K562 (cell line): ENCODE data around the gene SPATA32. TPM values are rescaled to one million over a fixed set of nuclear protein-coding genes. Genes with fewer than 3 reads are reported as not detected.

Experiments
- CHD4 ChIP-seq: fragments of 200-600 bp; sonication (generic); IDR thresholded peaks from 3 replicates; pipeline ENCODE4 v1.6.1; 2012; ENCODE audit warnings: low read depth, mild to moderate bottlenecking, mixed read lengths, low read length, inconsistent platforms; ENCODE audit not compliant: insufficient read depth, insufficient replicate concordance, poor library complexity, severe bottlenecking
- CSDE1 ChIP-seq, 2 experiments: fragments of 450-650 bp; IDR thresholded peaks; 2 replicates each; pipeline ENCODE4 v1.6.1; 2016; ENCODE audit warnings: mild to moderate bottlenecking in 1 of 2
- ELF1 ChIP-seq: fragments of 200-800 bp; sonication (Bioruptor generic); IDR thresholded peaks from 2 replicates; pipeline ENCODE4 v1.6.1; 2016; ENCODE audit warnings: missing genetic modification characterization, missing compliant biosample characterization
- EP400 ChIP-seq: fragments of 450-650 bp; IDR thresholded peaks from 2 replicates; pipeline ENCODE4 v1.6.1; 2017; ENCODE audit warnings: antibody characterized with exemption, mild to moderate bottlenecking, moderate library complexity
- ETV1 ChIP-seq: fragments of 450-650 bp; conservative IDR thresholded peaks from 2 replicates; pipeline ENCODE4 v1.6.1; 2016; ENCODE audit warnings: missing genetic modification characterization, control low read depth, low read depth, missing compliant biosample characterization
- KAT2B ChIP-seq: IDR thresholded peaks from one replicate; pipeline ENCODE4 v1.6.1; 2012; ENCODE audit warnings: low read depth, mild to moderate bottlenecking, control low read depth, inconsistent platforms, low read length, moderate library complexity
- NFE2L1 ChIP-seq: fragments of 450-650 bp; IDR thresholded peaks from 2 replicates; pipeline ENCODE4 v1.6.1; 2016; ENCODE audit warnings: missing genetic modification characterization, low read depth, mild to moderate bottlenecking, missing compliant biosample characterization, moderate library complexity, borderline replicate concordance
- POLR2B ChIP-seq: fragments of 450-650 bp; IDR thresholded peaks from 2 replicates; pipeline ENCODE4 v1.6.1; 2018; ENCODE audit warnings: low read depth; ENCODE audit not compliant: partially characterized antibody
- POLR3G ChIP-seq: IDR thresholded peaks from 2 replicates; pipeline ENCODE4 v1.6.1; 2011; ENCODE audit not compliant: insufficient read length, insufficient replicate concordance; ENCODE audit errors: extremely low read depth
- PYGO2 ChIP-seq: fragments of 450-650 bp; IDR thresholded peaks from 2 replicates; pipeline ENCODE4 v1.6.1; 2016; ENCODE audit warnings: mild to moderate bottlenecking, missing genetic modification characterization, moderate library complexity, missing compliant biosample characterization
- RFX5 ChIP-seq: IDR thresholded peaks from 2 replicates; pipeline ENCODE4 v1.6.1; 2011; ENCODE audit warnings: low read depth, mild to moderate bottlenecking, improper control_type of control experiment, low read length
- STAT6 ChIP-seq: sonication (generic); formaldehyde crosslinking; IDR thresholded peaks from 2 replicates; pipeline ENCODE4 v1.8.1; 2023; ENCODE audit warnings: mild to moderate bottlenecking, missing genetic modification reagents
- TAF9B ChIP-seq: fragments of 450-650 bp; IDR thresholded peaks from 2 replicates; pipeline ENCODE4 v1.6.1; 2018; ENCODE audit warnings: mild to moderate bottlenecking; ENCODE audit not compliant: partially characterized antibody
- TCFL5 ChIP-seq: fragments of 250-450 bp; sonication (Bioruptor Pico); conservative IDR thresholded peaks from 2 replicates; pipeline ENCODE4 v1.6.1; 2021; ENCODE audit warnings: mild to moderate bottlenecking, moderate library complexity, matching md5 sums
- ZBTB43 ChIP-seq: sonication (generic); formaldehyde crosslinking; IDR thresholded peaks from 2 replicates; pipeline ENCODE4 v1.8.0; 2023; ENCODE audit warnings: mild to moderate bottlenecking, missing genetic modification reagents
- ZNF12 ChIP-seq: sonication (generic); formaldehyde crosslinking; IDR thresholded peaks from 2 replicates; pipeline ENCODE4 v1.4.0; 2020; ENCODE audit warnings: mild to moderate bottlenecking, missing genetic modification reagents
- ZNF23 ChIP-seq: fragments of 250-450 bp; sonication (Bioruptor Pico); IDR thresholded peaks from 2 replicates; pipeline ENCODE4 v1.4.0; 2020; ENCODE audit warnings: mild to moderate bottlenecking
- ZNF384 ChIP-seq: IDR thresholded peaks from 2 replicates; pipeline ENCODE4 v1.6.1; 2012; ENCODE audit warnings: low read depth, low read length, improper control_type of control experiment
- polyA plus RNA-seq, 8 experiments: library from polyadenylated mRNA; depleted of rRNA in 4 of 8; stranded (reverse) in 5 of 8; unstranded in 3 of 8; fragments of >200 nt; fragmentation: Nextera tagmentation in 2 of 8; fragmentation: Illumina TruSeq in 1 of 8; extraction: Ambion mirVana in 2 of 8; extraction: Trizol in 1 of 8; gene quantifications; 2 replicates each; pipeline versions ENCODE4 v1.2.1 to v1.2.3, GENCODE V29; 2011 to 2014; ENCODE audit warnings: inconsistent platforms in 1 of 8, missing spikeins in 1 of 8
- total RNA-seq, 7 experiments: library from RNA; depleted of rRNA in 6 of 7; stranded (reverse); fragments of >200 nt in 6 of 7; fragmentation: Illumina TruSeq in 2 of 7; extraction: Trizol in 2 of 7; gene quantifications; 2 replicates each; pipeline versions ENCODE4 v1.2.1 to v1.2.3, GENCODE V29; 2011 to 2021; ENCODE audit warnings: low replicate concordance in 1 of 7
- TF ChIP-seq, protein P1 (sequence below): fragments of 250-450 bp; sonication (Bioruptor Pico); IDR thresholded peaks from 2 replicates; pipeline ENCODE4 v1.4.0; 2020
- TF ChIP-seq, protein P2 (sequence below), 2 experiments: fragments of 150-350 bp in 1 of 2; IDR thresholded peaks; 2 replicates each; pipeline ENCODE4 v1.6.1; 2012 to 2016; ENCODE audit warnings: low read depth in 2 of 2, low read length in 2 of 2, mild to moderate bottlenecking in 1 of 2, moderate library complexity in 1 of 2

The SPATA32 gene
- total and polyA plus RNA-seq, 9 of the 15 experiments (the other 6 are each of a cell fraction or from before 2014, with no cell fraction given), result 0.03 to 0.06 TPM; not detected in 7

- TF ChIP-seq POLR2B (no peak), PYGO2 (tag) (no peak), KAT2B (no peak), ZNF23 (no peak), POLR3G (no peak), STAT6 (CRISPR knock-in tag) (no peak), ZNF12 (no peak), CHD4 (peak; percentile 54), ZNF384 (no peak), ETV1 (tag) (no peak), ELF1 (0 out of 2 replicates have a peak, but pooled peaks have one; percentile 51), TCFL5 (no peak), TAF9B (no peak), NFE2L1 (no peak), EP400 (no peak; the same call in 1 of the 2 replicates), ZBTB43 (CRISPR knock-in tag) (no peak), CSDE1 (IDR thresholded peaks at IDR 0.05) (no peak), RFX5 (no peak)
- TF ChIP-seq, protein P1, sequence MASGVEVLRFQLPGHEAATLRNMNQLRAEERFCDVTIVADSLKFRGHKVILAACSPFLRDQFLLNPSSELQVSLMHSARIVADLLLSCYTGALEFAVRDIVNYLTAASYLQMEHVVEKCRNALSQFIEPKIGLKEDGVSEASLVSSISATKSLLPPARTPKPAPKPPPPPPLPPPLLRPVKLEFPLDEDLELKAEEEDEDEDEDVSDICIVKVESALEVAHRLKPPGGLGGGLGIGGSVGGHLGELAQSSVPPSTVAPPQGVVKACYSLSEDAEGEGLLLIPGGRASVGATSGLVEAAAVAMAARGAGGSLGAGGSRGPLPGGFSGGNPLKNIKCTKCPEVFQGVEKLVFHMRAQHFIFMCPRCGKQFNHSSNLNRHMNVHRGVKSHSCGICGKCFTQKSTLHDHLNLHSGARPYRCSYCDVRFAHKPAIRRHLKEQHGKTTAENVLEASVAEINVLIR (CRISPR knock-in tag), result no peak
- TF ChIP-seq, protein P2, sequence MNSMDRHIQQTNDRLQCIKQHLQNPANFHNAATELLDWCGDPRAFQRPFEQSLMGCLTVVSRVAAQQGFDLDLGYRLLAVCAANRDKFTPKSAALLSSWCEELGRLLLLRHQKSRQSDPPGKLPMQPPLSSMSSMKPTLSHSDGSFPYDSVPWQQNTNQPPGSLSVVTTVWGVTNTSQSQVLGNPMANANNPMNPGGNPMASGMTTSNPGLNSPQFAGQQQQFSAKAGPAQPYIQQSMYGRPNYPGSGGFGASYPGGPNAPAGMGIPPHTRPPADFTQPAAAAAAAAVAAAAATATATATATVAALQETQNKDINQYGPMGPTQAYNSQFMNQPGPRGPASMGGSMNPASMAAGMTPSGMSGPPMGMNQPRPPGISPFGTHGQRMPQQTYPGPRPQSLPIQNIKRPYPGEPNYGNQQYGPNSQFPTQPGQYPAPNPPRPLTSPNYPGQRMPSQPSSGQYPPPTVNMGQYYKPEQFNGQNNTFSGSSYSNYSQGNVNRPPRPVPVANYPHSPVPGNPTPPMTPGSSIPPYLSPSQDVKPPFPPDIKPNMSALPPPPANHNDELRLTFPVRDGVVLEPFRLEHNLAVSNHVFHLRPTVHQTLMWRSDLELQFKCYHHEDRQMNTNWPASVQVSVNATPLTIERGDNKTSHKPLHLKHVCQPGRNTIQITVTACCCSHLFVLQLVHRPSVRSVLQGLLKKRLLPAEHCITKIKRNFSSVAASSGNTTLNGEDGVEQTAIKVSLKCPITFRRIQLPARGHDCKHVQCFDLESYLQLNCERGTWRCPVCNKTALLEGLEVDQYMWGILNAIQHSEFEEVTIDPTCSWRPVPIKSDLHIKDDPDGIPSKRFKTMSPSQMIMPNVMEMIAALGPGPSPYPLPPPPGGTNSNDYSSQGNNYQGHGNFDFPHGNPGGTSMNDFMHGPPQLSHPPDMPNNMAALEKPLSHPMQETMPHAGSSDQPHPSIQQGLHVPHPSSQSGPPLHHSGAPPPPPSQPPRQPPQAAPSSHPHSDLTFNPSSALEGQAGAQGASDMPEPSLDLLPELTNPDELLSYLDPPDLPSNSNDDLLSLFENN (IDR thresholded peaks at IDR 0.05; ENCODE audit: low read depth in 2 of 2, low read length in 2 of 2), result no peak
These were observed 15.4 kb upstream of the SPATA32 start (continued) for GRCh38 chr17:45277216-45277849.
